Tibial artery (tissue), 4 donors: ENCODE measurements around the gene EVI5.

Experiments
- DNase-seq, 2 donors: peaks; one replicate each; pipeline ENCODE4 v3.0.0-alpha.2; 2019
- H3K27ac ChIP-seq, 2 donors: fragments of 200-600 bp; sonication (generic) in 1 of 2; 1 replicate in 1 of 2; 2 replicates in 1 of 2; pipeline ENCODE4 v1.5.1; 2018 to 2019; ENCODE audit warnings: mild to moderate bottlenecking in 1 of 2
- H3K27me3 ChIP-seq, 2 donors: fragments of 200-600 bp; sonication (generic) in 1 of 2; one replicate each; pipeline versions ENCODE4 v1.5.1 to v1.6.0; 2016 to 2019
- H3K36me3 ChIP-seq, 3 donors: fragments of 200-600 bp; sonication (generic) in 2 of 3; one replicate each; pipeline ENCODE4 v1.5.1; 2016 to 2019; ENCODE audit warnings: mild to moderate bottlenecking in 2 of 3
- H3K4me1 ChIP-seq, 4 donors: fragments of 200-600 bp; sonication (generic) in 2 of 4; 1 replicate in 3 of 4; 2 replicates in 1 of 4; pipeline ENCODE4 v1.5.1; 2016 to 2019
- H3K4me3 ChIP-seq, 2 donors: fragments of 200-600 bp; sonication (generic) in 1 of 2; 1 replicate in 1 of 2; 2 replicates in 1 of 2; pipeline ENCODE4 v1.5.1; 2018 to 2019; ENCODE audit warnings: mild to moderate bottlenecking in 2 of 2
- H3K9me3 ChIP-seq, 3 donors: fragments of 200-600 bp; sonication (generic) in 1 of 3; one replicate each; pipeline ENCODE4 v1.5.1; 2016 to 2019
- intact Hi-C: fragments of 100-400 bp; cut with DNase I; formaldehyde crosslinking; loops from one replicate; pipeline ENCODE4 v1.15.0; 2023; ENCODE audit warnings: low total_unique reads
- TF ChIP-seq, protein P1 (sequence below), 2 experiments: fragments of 200-600 bp in 1 of 2; fragments of 450-650 bp in 1 of 2; IDR thresholded peaks; one replicate each; pipeline ENCODE4 v1.5.1; 2017 to 2019; ENCODE audit warnings: antibody characterized with exemption in 2 of 2, mild to moderate bottlenecking in 1 of 2, moderate library complexity in 1 of 2

Gene EVI5

DNA sequence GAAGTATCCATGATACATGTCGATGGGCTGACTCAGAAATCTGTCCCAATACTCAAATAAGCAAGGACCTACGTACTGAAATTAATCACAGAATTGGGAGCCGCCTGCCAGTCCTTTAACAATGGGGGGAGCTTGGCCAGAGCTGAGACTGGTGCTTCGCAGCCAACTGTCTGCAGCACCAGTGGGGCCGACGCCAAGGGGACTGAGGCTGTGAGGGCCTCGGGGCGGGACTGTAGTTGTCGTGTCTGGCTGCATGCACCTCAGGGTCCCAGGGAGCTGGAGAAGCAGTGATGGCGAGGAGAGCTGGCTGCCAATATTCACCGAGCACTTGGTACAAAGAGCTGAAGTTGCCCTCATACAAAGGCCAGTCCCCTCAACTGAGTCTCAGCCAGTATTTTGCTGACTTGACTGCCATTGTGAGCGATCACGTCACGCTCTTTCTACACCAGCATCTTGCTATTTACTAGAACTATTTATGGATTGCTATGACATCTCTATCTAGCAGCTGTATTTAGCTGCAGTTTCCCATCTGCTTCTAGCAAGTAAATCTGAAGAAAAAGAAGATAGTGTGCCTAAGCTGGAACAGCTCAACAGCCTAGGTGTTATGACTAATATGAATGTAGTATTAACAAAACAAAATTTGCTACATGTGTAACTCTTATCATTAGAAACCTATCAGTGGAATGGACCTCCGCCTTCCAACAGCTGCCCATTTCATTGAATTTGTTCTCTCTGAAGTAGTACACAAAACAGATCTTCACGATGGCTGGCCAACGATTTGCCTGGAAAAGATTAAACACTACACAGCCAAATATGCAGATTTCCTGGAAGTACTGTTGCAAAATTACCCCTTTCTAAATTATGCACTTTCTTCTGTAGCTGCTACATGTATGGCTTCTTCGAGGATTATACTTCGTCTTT, 29.1 kb downstream of the EVI5 start:
- DNase-seq = peak; percentile 27 to 65
- Histone ChIP-seq H3K27ac (peak overlapping the region; percentile 8 to 50), H3K9me3 (no peaks in the 10 kb centered on the region), H3K4me3 (no peak overlapping the region), H3K27me3 (no peaks in the 10 kb centered on the region), H3K36me3 (no peaks in the 10 kb centered on the region), H3K4me1 (peaks cover 0 to 5% (median 0%) of the 10 kb centered on the region in 4 donors)
- intact Hi-C loops = no loop called here
- TF ChIP-seq, protein P1, sequence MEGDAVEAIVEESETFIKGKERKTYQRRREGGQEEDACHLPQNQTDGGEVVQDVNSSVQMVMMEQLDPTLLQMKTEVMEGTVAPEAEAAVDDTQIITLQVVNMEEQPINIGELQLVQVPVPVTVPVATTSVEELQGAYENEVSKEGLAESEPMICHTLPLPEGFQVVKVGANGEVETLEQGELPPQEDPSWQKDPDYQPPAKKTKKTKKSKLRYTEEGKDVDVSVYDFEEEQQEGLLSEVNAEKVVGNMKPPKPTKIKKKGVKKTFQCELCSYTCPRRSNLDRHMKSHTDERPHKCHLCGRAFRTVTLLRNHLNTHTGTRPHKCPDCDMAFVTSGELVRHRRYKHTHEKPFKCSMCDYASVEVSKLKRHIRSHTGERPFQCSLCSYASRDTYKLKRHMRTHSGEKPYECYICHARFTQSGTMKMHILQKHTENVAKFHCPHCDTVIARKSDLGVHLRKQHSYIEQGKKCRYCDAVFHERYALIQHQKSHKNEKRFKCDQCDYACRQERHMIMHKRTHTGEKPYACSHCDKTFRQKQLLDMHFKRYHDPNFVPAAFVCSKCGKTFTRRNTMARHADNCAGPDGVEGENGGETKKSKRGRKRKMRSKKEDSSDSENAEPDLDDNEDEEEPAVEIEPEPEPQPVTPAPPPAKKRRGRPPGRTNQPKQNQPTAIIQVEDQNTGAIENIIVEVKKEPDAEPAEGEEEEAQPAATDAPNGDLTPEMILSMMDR (IDR thresholded peaks at IDR 0.05) = no peak

DNA sequence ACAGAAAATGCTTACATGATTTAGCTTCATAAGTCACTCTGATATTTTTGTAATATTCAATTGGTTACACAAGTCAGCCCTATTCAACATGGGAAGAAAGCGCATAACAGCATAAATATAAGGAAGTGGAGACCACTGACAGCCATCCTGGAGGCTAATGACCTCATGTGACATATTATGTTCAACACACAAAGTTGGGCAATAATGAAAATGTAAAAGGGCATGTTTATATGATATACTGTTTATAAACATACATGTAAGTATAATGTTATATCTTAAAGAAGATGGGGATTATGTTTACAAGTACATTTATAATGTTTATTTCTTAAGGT, 30.2 kb downstream of the EVI5 start:
- DNase-seq = no peak
- no peak overlapping the region for H3K27ac ChIP-seq
- intact Hi-C loops = no loop called here
- H3K4me3 ChIP-seq = no peak overlapping the region
- TF ChIP-seq, protein P1 (IDR thresholded peaks at IDR 0.05) = no peak
- no peaks in the 10 kb centered on the region for H3K9me3 ChIP-seq
- H3K36me3 ChIP-seq = no peaks in the 10 kb centered on the region
- H3K27me3 ChIP-seq = no peaks in the 10 kb centered on the region
- peaks cover 0 to 5% (median 0%) of the 10 kb centered on the region in 4 donors for H3K4me1 ChIP-seq

DNA sequence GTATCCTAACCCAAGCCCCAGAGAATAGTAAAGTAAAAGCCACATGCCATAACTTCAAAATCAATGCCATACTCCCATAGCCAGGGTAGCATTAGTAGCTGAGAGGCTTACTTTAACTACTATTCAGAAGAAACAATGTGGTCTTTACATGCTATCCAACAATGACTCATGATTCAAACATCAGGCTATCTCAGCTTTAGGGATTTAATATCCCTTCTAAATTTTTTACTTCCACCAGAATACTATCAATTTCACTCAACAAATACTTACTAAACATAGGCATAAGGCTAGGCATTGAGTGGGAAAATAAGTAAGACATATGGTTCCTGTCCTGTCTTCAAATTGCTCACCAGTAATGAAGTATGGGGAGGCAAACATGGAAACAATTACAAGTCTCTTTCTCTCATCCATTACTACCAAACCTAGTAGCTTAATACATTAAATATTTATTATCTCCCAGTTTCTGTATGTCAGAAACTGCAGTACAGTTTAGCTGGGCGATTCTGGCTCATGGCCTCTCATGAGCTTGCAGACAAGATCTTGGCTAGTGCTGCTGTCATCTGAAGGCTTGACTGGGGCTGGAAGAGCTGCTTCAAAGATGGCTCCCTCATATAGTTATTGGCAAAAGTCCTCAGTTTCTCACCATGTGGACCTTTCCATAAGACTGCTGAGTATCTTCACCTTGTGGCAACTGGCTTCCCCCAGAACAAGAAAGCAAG, 30.7 kb downstream of the EVI5 start:
- Histone ChIP-seq H3K9me3 (no peaks in the 10 kb centered on the region), H3K27ac (no peak overlapping the region), H3K4me3 (no peak overlapping the region), H3K36me3 (no peaks in the 10 kb centered on the region), H3K4me1 (peaks cover 0 to 5% (median 0%) of the 10 kb centered on the region in 4 donors), H3K27me3 (no peaks in the 10 kb centered on the region)
- intact Hi-C loops = no loop called here
- TF ChIP-seq, protein P1 (IDR thresholded peaks at IDR 0.05) = no peak
- no peak for DNase-seq

DNA sequence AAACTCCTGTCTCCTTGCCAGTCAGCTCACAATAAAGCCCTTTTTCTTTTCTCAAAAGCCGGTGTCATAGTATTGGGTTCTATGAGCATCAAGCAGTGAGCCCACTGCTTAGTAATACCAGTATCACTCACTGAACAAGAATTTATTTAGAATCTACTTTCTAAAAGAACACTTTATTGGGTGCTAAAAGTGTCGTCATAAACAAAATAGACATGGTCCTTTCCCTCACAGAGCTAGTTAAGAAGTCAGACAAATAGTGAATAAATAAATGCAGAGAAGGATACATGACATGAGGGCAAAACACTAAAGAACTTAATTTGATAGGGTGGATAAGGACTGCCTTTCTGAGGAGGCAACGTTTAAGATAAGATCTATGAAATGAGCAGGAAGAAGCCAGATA, 32.2 kb downstream of the EVI5 start:
- TF ChIP-seq, protein P1 (IDR thresholded peaks at IDR 0.05) = no peak
- H3K4me3 ChIP-seq = no peak overlapping the region
- peaks cover 0 to 5% (median 0%) of the 10 kb centered on the region in 4 donors for H3K4me1 ChIP-seq
- H3K36me3 ChIP-seq = no peaks in the 10 kb centered on the region
- DNase-seq = no peak
- intact Hi-C loops = no loop called here
- H3K9me3 ChIP-seq = no peaks in the 10 kb centered on the region
- H3K27me3 ChIP-seq = no peaks in the 10 kb centered on the region
- no peak overlapping the region for H3K27ac ChIP-seq

DNA sequence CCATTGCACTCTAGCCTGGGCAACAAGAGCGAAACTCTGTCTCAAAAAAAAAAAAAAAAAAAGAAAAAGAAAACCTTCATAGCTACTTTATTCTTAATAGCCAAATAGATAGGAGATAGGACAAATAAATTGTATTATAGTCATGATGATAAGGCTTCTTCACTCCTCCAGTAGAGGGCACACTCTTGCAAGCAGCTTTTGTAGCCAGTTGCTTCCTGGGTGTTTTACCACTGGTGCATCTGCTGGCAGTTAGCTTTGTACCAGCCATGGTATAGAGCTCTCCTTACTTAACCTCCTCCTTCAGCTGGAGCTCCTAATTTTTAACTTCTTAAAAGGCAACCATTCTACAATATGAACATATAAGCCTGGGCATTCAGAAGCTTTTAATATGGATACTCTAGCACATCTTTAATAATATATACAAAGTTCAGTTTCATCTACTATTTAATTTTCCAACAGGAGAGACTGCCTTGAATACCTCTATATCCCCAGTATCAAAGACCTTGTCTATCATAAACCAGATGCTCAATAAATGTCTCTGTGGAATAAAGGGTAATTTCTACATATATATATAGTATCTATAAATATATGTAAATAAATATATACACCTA, 35.8 kb downstream of the EVI5 start:
- Histone ChIP-seq H3K27me3 (no peaks in the 10 kb centered on the region), H3K27ac (no peak overlapping the region), H3K9me3 (no peaks in the 10 kb centered on the region), H3K4me3 (no peak overlapping the region), H3K4me1 (no peaks in the 10 kb centered on the region), H3K36me3 (no peaks in the 10 kb centered on the region)
- no peak for DNase-seq
- TF ChIP-seq, protein P1 (IDR thresholded peaks at IDR 0.05) = peak; percentile 20 to 38
- intact Hi-C loops = no loop called here
